Cardiac fibroblast (primary cell): Measurements from ENCODE around the gene PPP2R3B.

ENCODE experiments used
- DNase-seq, 2 donors: peaks; one replicate each; pipeline versions ENCODE4 v3.0.0 to v3.0.0-alpha.2; 2010; ENCODE audit warnings: low read depth in 2 of 2
- H3K4me3 ChIP-seq, 2 donors: replicated peaks in 1 of 2; 1 replicate in 1 of 2; 2 replicates in 1 of 2; pipeline ENCODE4 v1.5.1; 2011; ENCODE audit warnings: low read depth in 2 of 2, low read length in 2 of 2, mild to moderate bottlenecking in 2 of 2, moderate library complexity in 1 of 2
- TF ChIP-seq, protein P1 (sequence below): IDR thresholded peaks from one replicate; pipeline ENCODE4 v1.5.1; 2011; ENCODE audit warnings: low read depth, mild to moderate bottlenecking, low read length, inconsistent platforms

PPP2R3B gene

DNA sequence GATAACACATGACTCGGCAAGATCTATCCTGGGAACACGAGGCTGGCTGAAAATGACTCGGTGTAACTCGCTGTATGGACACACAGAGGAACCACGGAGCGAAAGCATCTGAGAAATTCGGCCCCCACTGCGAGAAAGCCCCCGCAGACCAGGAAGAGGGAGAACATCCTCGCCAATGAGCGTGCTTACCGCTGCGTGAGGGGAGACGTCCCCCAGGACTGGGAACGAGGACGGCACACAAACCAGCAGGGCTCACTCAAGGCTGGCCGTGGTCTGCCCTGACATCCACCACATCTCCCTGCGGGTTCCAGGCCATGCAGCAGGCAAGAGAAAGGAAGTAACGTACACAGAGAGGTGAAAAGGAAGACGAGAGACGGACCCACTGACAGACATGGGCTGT lies 50.5 kb downstream of the PPP2R3B start:
- TF ChIP-seq, protein P1, sequence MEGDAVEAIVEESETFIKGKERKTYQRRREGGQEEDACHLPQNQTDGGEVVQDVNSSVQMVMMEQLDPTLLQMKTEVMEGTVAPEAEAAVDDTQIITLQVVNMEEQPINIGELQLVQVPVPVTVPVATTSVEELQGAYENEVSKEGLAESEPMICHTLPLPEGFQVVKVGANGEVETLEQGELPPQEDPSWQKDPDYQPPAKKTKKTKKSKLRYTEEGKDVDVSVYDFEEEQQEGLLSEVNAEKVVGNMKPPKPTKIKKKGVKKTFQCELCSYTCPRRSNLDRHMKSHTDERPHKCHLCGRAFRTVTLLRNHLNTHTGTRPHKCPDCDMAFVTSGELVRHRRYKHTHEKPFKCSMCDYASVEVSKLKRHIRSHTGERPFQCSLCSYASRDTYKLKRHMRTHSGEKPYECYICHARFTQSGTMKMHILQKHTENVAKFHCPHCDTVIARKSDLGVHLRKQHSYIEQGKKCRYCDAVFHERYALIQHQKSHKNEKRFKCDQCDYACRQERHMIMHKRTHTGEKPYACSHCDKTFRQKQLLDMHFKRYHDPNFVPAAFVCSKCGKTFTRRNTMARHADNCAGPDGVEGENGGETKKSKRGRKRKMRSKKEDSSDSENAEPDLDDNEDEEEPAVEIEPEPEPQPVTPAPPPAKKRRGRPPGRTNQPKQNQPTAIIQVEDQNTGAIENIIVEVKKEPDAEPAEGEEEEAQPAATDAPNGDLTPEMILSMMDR: no peak
- no peak for DNase-seq
- no peak overlapping the region for H3K4me3 ChIP-seq

DNA sequence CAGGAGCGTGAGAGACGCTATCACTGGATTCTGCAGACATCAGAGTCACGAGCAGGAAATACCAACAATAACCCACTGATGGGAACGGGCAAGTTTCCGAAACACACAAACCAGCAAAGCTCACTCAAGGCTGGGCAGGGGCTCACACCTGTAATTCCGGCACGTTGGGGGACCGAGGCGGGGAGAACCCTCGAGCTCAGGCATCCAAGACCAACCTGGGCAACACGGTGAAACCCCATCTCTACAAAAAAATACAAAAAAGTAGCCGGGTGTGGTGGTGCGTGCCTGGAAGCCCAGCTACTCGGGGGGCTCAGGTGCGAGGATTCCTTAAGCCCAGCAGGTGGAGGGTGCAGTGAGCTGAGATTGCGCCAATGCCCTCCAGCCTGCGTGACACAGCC lies 51.0 kb downstream of the PPP2R3B start:
- no peak overlapping the region for H3K4me3 ChIP-seq
- TF ChIP-seq, protein P1: no peak
- DNase-seq: no peak

DNA sequence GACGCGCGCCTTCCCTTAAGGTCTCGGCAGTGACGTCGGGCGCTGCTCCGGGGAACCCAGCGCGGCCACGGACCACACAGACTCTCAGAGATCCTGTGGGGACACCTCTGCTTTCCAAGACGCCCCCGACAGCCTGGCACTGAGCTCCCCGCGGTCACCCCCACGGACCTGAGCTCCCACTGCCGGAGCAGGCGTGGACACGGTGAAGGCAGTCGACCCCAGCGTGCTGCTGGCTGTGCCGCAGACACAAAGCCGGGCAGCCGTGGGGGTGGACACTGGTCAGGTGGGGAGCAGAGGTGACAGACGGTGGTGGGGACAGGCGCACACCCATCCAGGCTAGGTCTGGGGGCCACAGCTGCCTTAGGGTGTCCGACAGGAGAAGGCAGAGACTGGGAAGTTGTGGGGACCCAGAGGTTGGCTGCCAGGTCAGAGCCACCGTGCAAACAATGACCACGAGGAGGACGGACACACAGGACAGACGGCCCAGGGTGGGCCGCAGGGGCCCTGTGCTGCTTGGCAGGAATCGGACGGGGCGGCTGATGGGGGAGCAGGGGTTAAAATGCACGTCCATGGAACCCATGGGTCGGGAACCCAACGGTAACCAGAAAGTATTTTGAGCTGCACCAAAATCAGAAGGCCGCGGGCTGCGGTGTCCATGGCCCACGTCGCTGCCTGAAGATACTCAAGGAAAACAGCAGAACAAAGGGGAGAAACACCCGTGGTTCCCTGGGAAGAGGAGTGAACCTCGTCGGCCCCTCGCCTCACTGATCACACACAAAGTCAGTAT lies 51.5 kb downstream of the PPP2R3B start:
- DNase-seq: no peak
- TF ChIP-seq, protein P1: no peak
- H3K4me3 ChIP-seq: no peak overlapping the region

GRCh38 chrX:334331-334891 lies 52.3 kb downstream of the PPP2R3B start:
- no peak for DNase-seq
- TF ChIP-seq, protein P1: no peak
- no peak overlapping the region for H3K4me3 ChIP-seq

DNA sequence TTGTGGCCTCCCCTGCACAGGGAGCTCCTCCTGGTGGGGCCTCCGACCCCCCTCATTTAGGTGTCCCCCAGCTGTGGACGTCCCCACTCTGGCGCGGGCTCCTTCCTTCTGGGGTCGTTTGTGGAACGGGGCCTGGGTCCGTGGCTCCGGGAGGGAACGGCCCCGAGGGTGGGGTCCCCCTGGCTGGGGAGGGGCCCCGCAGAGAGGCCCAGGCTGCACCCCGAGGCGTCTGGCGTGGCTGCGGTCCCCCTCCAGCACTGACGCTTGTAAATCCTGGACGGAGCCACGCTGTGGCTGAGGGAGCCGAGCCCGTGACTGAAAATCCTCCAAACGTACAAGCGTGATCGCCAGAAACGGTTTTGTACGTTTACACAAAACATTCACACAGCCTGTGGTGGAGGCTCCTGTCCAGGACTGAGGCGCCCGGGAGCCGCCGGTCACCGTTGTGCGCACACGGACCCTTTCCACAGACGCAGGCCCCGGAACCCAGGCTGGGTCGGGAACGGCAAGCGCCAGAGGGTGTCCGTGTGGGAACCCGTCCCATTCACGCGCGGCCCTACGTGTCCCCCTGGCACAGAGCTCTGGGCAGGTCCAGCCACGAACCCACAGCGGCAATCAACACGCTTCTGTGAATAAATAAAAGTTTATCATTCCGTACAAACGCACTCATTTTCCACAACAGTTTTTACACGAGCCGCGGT lies 52.9 kb downstream of the PPP2R3B start:
- no peak for DNase-seq
- TF ChIP-seq, protein P1: no peak
- H3K4me3 ChIP-seq: no peak overlapping the region

GRCh38 chrX:332916-333610 lies 53.6 kb downstream of the PPP2R3B start:
- DNase-seq: no peak
- H3K4me3 ChIP-seq: no peak overlapping the region
- TF ChIP-seq, protein P1: no peak
